Mucosa of stomach (tissue), 1 donor: Measurements from ENCODE around the gene EHHADH.
"Not testable (repeated sequence)": the region's sequence is repeated elsewhere in the genome, so short reads cannot be mapped to it uniquely, and the experiment has no call there.

Experiments used
- H3K27me3 ChIP-seq: one replicate; pipeline ENCODE4 v1.7.0; 2013; ENCODE audit warnings: mild to moderate bottlenecking, low read length; ENCODE audit not compliant: control insufficient read depth, insufficient read depth
- H3K36me3 ChIP-seq: one replicate; pipeline ENCODE4 v1.7.0; 2013; ENCODE audit warnings: low read length; ENCODE audit not compliant: control insufficient read depth, insufficient read depth
- H3K4me1 ChIP-seq: one replicate; pipeline ENCODE4 v1.7.0; 2013; ENCODE audit warnings: mild to moderate bottlenecking, low read length; ENCODE audit not compliant: control insufficient read depth, insufficient read depth
- H3K4me3 ChIP-seq: one replicate; pipeline ENCODE4 v1.7.0; 2013; ENCODE audit warnings: low read length
- H3K9ac ChIP-seq: one replicate; pipeline ENCODE4 v1.7.0; 2013; ENCODE audit warnings: mild to moderate bottlenecking, low read length, moderate library complexity
- H3K9me3 ChIP-seq: one replicate; pipeline ENCODE4 v1.7.0; 2013; ENCODE audit warnings: mild to moderate bottlenecking, low read length, moderate library complexity; ENCODE audit not compliant: control insufficient read depth
- donor health status: Pancreatic carcinoma.

Gene EHHADH

GRCh38 chr3:185270956-185271332 is 17.1 kb upstream of the EHHADH start:
- Histone ChIP-seq H3K4me3 (no peak overlapping the region), H3K27me3 (no peaks in the 10 kb centered on the region), H3K9me3 (no peaks in the 10 kb centered on the region), H3K4me1 (peaks cover 20% of the 10 kb centered on the region), H3K9ac (no peak overlapping the region), H3K36me3 (no peaks in the 10 kb centered on the region)

GRCh38 chr3:185270262-185270955 is 16.6 kb upstream of the EHHADH start:
- H3K4me1 ChIP-seq = peaks cover 20% of the 10 kb centered on the region
- H3K9me3 ChIP-seq = no peaks in the 10 kb centered on the region
- no peak overlapping the region for H3K4me3 ChIP-seq
- H3K27me3 ChIP-seq = no peaks in the 10 kb centered on the region
- H3K36me3 ChIP-seq = no peaks in the 10 kb centered on the region
- H3K9ac ChIP-seq = no peak overlapping the region

GRCh38 chr3:185268194-185268962 is 14.5 kb upstream of the EHHADH start:
- H3K36me3 ChIP-seq = no peaks in the 10 kb centered on the region
- H3K4me3 ChIP-seq = no peak overlapping the region

GRCh38 chr3:185267193-185267592 is 13.3 kb upstream of the EHHADH start:
- Histone ChIP-seq H3K4me1 (peaks cover 20% of the 10 kb centered on the region), H3K36me3 (no peaks in the 10 kb centered on the region), H3K9ac (no peak overlapping the region), H3K4me3 (no peak overlapping the region), H3K27me3 (no peaks in the 10 kb centered on the region), H3K9me3 (no peaks in the 10 kb centered on the region)

More at GRCh38 chr3:185268194-185268962, 14.5 kb upstream of the EHHADH start:
- no peaks in the 10 kb centered on the region for H3K27me3 ChIP-seq
- H3K9ac ChIP-seq = no peak overlapping the region
- H3K9me3 ChIP-seq = no peaks in the 10 kb centered on the region
- peaks cover 20% of the 10 kb centered on the region for H3K4me1 ChIP-seq

GRCh38 chr3:185264849-185265553 is 11.2 kb upstream of the EHHADH start:
- Histone ChIP-seq H3K4me3 (no peak overlapping the region), H3K9me3 (no peaks in the 10 kb centered on the region), H3K27me3 (no peaks in the 10 kb centered on the region), H3K9ac (no peak overlapping the region), H3K36me3 (no peaks in the 10 kb centered on the region), H3K4me1 (peaks cover 20% of the 10 kb centered on the region)

- no peaks in the 10 kb centered on the region for H3K36me3 ChIP-seq
- H3K9me3 ChIP-seq = no peaks in the 10 kb centered on the region
- peaks cover 17% of the 10 kb centered on the region for H3K4me1 ChIP-seq
- H3K4me3 ChIP-seq = no peak overlapping the region
- H3K9ac ChIP-seq = no peak overlapping the region
- no peaks in the 10 kb centered on the region for H3K27me3 ChIP-seq
Observed at GRCh38 chr3:185263423-185263822, 9.6 kb upstream of the EHHADH start.

- Histone ChIP-seq H3K9ac (no peak overlapping the region), H3K36me3 (no peaks in the 10 kb centered on the region), H3K4me3 (no peak overlapping the region), H3K4me1 (no peaks in the 10 kb centered on the region), H3K9me3 (no peaks in the 10 kb centered on the region), H3K27me3 (no peaks in the 10 kb centered on the region)
Observed at GRCh38 chr3:185257334-185257733, 3.5 kb upstream of the EHHADH start.

- no peak overlapping the region for H3K4me3 ChIP-seq
- no peak overlapping the region for H3K9ac ChIP-seq
- H3K27me3 ChIP-seq = no peaks in the 10 kb centered on the region
- no peaks in the 10 kb centered on the region for H3K36me3 ChIP-seq
- no peaks in the 10 kb centered on the region for H3K4me1 ChIP-seq
- no peaks in the 10 kb centered on the region for H3K9me3 ChIP-seq
Observed at GRCh38 chr3:185254799-185255198, 950 bp upstream of the EHHADH start.

- H3K9ac ChIP-seq, H3K27me3 ChIP-seq, H3K4me1 ChIP-seq, H3K36me3 ChIP-seq, H3K9me3 ChIP-seq, H3K4me3 ChIP-seq: not testable (repeated sequence)
Observed at GRCh38 chr3:185253133-185253532, 716 bp downstream of the EHHADH start.

- Histone ChIP-seq H3K9ac (no peak overlapping the region), H3K4me3 (no peak overlapping the region), H3K27me3 (no peaks in the 10 kb centered on the region), H3K9me3 (no peaks in the 10 kb centered on the region), H3K36me3 (no peaks in the 10 kb centered on the region), H3K4me1 (no peaks in the 10 kb centered on the region)
Observed at GRCh38 chr3:185251272-185251671, 2.6 kb downstream of the EHHADH start.

- H3K4me3 ChIP-seq = no peak overlapping the region
- H3K9me3 ChIP-seq = no peaks in the 10 kb centered on the region
- no peaks in the 10 kb centered on the region for H3K4me1 ChIP-seq
- no peak overlapping the region for H3K9ac ChIP-seq
- no peaks in the 10 kb centered on the region for H3K27me3 ChIP-seq
- H3K36me3 ChIP-seq = no peaks in the 10 kb centered on the region
Observed at GRCh38 chr3:185250653-185251052, 3.2 kb downstream of the EHHADH start.

- H3K9ac ChIP-seq = no peak overlapping the region
- H3K4me1 ChIP-seq = no peaks in the 10 kb centered on the region
- no peaks in the 10 kb centered on the region for H3K27me3 ChIP-seq
- no peaks in the 10 kb centered on the region for H3K36me3 ChIP-seq
- H3K4me3 ChIP-seq = no peak overlapping the region
- no peaks in the 10 kb centered on the region for H3K9me3 ChIP-seq
Observed at GRCh38 chr3:185250247-185250646, 3.6 kb downstream of the EHHADH start.
